ENCODE measurements around the gene SLC26A9. TPM values are rescaled to one million over a fixed set of nuclear protein-coding genes. Genes with fewer than 3 reads are reported as not detected.

SLC26A9 gene
- 0.08 to 0.24 TPM (median 0.11 TPM) in 5 replicates for total RNA-seq (2022; extraction: Qiagen RNA extraction)

GRCh38 chr1:205943245-205943644 is at the start of gene SLC26A9:
SLC26A9 (minus strand) TSS chr1:205943456; CDS start chr1:205935820, 7,636 bp downstream.

Other genes starting within 250 kb of the SLC26A9 start
- gene NUCKS1, start 193.3 kb downstream of the SLC26A9 start, total RNA-seq (2022; extraction: Qiagen RNA extraction) = 81.6 to 110 TPM (median 99.7 TPM) in 5 replicates
- 9.9 to 11.6 TPM (median 11.1 TPM) in 5 replicates for gene RAB29, start 168.0 kb downstream of the SLC26A9 start, total RNA-seq (2022; extraction: Qiagen RNA extraction)
- gene SLC41A1, start 130.3 kb downstream of the SLC26A9 start, total RNA-seq (2022; extraction: Qiagen RNA extraction) = 20.9 to 23.7 TPM (median 22.3 TPM) in 5 replicates
- not detected in 5 replicates for gene PM20D1, start 93.3 kb downstream of the SLC26A9 start, total RNA-seq (2022; extraction: Qiagen RNA extraction)
- 0.56 to 1.7 TPM (median 0.95 TPM) in 5 replicates for gene RAB7B, start 59.9 kb upstream of the SLC26A9 start, total RNA-seq (2022; extraction: Qiagen RNA extraction)
- gene CTSE, start 80.4 kb upstream of the SLC26A9 start, total RNA-seq (2022; extraction: Qiagen RNA extraction) = 0.03 to 0.06 TPM (median 0.04 TPM) in 4 of 5 replicates, not detected in the other
- not detected in 5 replicates for gene RHEX, start 109.7 kb upstream of the SLC26A9 start, total RNA-seq (2022; extraction: Qiagen RNA extraction)
- gene AVPR1B, start 173.9 kb upstream of the SLC26A9 start, total RNA-seq (2022; extraction: Qiagen RNA extraction) = not detected in 5 replicates